AG08396 (cell line): ENCODE measurements around the gene PLXNA4.

Experiments
- DNase-seq: peaks from one replicate; pipeline ENCODE4 v3.0.0; 2012; ENCODE audit warnings: low spot score, mixed read lengths

PLXNA4 gene

DNA sequence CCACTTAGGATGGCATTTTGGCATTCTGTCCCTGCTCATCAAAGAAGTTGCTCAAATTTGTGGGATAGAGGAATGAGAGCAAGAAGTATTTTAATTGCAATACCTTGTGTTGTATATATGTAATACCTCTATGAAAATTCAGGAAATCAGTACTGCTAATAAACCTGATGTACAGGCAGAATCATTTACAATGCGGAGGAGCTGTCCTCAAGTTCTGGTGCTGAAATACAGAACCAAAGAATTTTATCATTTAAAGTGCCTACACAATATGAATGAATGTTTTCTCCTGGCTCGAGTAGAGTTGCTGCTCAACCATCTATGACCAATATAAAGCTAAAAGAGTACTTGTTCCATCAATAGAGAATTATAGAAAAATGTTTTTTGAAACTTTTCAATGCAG, 305.8 kb downstream of the PLXNA4 start:
- DNase-seq = no peak

DNA sequence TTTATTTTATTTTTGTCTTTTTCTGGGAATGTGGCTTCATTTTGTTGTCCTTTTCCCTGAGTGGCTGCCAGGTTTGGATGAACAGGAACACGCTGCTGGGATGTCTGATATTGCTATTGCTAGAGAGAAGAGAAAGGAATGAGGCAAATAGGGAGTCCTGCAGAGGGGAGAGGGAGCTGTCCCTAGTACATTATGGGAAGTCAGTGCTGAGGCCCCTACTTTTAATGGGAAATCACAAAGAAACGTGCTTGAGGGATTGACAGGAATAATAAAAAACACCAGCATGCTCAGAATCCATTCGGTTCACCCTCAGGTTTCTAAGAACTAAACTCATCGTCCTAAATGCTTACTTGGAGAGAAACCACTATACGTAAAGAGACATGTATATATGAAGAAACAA, 306.6 kb downstream of the PLXNA4 start:
- DNase-seq = no peak

DNA sequence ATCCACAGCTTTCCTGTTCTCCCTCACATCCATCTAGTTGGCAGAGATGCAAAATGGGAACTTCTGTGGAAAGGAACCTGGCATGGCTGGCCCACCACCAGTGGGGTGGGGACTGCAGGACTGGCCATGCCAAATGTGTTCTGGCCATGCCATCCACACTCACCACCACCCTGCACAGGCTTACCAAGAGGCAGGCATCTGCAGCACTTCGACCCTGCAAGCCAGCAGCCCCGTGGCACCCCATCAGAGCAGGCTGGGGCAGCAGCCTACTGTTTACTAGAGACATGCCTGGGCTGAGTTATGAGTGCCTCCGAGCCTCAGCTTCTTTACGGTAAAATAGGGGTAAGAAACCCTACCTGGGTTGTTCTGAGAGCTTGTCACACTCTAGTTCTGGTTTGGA, 313.1 kb downstream of the PLXNA4 start:
- no peak for DNase-seq

DNA sequence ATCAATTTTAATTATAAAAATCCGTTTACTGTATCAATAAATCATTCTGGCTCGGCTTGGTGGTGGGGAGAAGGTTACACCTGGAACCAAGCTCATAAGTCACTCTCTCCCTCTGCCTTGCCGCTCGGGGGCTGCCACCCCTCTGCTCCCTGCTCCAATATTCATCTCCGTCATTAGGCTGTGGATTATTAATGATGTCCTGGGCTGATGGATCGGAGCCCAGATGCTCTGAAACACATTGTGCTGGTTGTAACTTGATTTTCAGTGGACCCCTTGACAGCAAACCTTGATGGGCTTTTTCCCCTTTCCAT, 314.2 kb downstream of the PLXNA4 start:
- no peak for DNase-seq

DNA sequence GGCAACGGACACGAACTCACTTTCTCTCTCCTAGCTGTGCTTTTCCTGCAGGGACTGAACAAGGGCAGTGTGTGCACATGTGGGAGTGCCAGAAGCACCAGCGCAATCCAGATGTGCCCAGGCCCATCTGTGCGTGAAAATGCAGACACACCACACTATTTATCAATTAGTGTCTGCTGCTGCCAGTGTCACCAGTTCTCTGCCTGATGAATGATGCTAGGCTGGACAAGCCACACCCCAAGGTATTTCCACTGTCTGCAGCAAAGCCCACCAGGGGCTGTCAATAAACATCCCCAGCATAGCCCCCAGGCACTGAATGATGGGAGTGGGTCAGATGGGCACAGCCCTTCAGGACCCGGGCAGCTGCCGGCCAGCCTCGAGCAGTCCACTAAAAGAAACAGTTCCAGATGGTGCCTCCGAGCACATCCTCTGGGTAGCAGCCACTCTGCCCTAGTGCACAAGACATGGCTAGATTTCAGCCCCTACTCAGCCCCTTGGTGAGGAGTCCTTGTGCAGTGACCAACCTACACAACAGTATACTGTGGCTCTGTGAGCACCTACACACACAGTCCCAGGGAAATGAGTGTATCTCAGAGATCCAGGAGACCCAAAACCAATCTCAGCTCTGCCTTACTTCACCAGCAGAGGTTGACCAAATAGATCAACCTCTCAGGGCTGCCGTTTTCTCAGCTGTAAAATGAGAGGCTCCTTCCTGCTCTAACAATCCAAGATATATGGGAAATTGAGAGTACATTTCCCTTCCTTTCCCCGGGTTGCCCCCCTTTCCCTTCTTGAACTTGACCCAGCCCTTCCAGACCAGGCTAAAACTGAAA, 314.7 kb downstream of the PLXNA4 start:
- DNase-seq = no peak

DNA sequence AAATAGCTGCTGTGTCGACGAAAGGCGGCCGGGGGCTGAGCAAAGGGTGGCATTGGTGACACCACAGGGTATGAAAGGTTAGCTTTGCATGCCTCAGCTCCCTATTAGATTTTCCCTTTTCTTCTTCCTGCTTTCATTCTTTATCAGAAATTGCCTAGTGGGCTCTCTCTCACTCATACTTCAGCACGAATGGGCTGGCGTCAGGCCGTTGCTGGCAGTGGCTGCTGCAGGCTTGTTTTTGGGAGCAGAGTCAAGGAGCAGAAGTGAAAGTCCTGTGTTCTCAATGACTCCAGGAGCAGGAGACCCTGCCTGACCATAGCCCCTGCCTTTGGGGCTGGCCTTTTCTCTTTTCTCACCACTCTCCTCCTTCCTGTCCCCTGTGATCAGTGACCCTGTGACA, 318.0 kb downstream of the PLXNA4 start:
- no peak for DNase-seq

DNA sequence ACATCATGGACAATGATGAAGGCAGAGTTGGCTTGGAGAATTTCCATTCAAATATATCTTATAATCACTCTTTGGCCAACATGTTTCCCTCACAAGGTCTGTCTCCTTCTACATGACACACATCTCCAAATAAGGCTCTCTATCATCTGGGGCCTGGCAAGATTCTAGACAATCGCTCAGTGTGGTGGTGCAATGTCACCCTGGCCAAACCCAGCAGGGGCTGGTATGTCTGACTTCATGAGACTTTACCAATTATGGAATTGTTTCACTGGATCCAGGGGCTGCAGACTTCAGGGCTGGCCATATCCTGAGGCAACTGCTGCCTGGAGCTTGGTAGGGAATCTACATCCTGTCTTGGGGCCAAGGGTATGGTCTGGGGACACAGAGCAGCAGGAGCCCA, 319.0 kb downstream of the PLXNA4 start:
- no peak for DNase-seq

DNA sequence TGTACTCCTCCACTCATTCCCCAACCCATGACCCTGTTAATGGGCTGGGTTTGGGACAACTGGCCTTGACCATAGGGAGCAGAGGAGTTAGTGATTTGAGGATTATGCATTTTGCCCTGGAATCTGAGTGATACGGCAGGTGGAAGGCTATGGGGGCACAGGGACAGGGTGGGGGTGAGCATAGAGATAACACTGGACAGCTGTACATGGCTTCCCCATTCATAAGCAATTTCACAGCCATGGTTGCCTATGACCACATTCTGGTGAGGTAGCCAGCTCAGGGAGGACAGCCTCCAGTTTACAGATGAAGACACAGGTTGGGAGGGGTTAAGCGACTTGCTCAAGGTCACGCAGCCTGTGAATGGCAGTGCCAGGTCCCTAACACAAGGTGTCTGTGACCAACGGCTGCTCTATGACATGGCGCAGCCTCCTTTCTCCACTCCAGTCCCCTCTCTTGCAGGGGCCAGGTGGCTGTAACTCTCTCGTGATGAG, 319.5 kb downstream of the PLXNA4 start:
- DNase-seq = no peak

DNA sequence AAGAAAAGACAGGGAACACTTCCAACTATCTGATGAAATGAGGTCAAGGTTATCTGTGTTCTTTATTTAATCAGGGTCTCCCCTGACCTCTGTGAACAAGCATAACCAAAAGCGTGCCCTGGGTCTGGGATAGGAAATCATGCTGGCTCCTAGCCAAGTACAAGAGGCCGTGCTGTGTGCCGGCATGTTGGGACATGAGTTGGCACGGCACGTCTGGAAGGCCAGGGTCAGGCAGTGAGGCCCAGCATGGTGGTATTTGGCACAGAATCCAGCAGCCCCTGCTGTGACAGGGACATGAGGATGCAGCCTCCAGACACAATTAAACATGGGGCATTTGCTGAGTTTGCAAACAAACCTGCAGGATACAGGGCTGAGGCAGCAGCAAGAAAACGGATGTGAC, 320.4 kb downstream of the PLXNA4 start:
- DNase-seq = no peak

DNA sequence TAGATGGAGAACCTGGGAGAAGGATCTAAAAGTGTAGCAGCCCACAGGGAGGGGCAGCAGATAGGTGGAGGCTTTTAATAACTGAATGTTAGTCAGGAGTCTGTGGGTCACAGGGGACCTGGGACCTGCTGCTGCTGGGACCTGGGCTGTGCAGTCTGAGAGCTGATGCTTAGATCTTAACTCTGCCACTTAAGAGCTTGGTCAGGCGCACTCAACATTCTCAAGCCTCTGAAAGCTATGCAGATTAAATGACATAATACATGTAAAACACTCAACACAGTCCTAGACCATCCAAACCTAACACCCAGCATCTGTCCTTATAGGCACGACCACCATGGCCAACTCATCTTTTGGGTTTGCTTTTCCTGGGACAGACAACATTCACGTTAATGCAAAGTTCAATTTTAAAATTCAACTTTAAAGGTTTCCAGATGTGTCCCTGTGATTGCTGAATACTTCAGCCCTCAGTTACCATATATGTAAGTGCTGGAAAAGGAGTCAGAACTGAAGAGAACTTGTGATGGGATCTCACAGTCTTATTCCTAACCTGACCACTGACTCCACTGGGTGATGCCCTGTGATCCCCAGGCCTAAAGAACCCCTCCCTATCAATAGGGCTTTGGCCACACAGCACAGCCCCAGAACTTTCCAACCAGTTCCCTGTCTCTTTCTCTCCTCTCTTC, 321.0 kb downstream of the PLXNA4 start:
- no peak for DNase-seq

DNA sequence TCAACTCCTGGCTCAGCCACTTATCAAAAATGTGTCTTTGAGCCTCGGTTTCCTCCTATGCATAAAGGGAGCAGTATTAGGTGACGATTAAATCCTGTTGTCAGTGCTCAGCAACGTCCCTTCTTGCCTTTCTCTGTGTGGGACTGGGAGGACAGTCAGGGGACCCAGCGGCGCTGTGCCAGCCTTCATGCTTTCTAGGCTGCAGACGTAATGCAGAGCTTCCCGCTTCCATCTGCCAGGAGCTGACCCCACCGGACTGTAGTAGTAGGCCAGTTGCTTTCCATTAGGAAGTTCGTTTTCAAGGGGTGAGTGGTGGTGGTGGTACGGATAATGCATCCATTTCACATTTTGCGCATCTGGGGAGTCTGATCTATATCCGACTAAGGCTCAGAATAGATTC, 321.8 kb downstream of the PLXNA4 start:
- DNase-seq = no peak

DNA sequence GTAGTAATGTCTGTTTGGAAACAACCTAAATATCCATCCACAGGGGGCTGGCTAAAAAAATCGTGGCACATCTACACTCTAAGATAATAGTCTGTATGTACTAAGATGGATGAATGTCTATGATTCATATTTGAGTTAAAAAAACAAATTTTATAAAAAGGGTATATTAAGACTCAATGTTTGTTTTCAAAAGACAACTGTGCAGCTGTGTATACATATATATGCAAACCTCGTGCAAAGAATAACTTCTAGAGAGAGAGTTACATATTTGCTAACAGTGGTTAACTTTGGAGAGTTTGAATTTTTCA, 323.5 kb downstream of the PLXNA4 start:
- no peak for DNase-seq

DNA sequence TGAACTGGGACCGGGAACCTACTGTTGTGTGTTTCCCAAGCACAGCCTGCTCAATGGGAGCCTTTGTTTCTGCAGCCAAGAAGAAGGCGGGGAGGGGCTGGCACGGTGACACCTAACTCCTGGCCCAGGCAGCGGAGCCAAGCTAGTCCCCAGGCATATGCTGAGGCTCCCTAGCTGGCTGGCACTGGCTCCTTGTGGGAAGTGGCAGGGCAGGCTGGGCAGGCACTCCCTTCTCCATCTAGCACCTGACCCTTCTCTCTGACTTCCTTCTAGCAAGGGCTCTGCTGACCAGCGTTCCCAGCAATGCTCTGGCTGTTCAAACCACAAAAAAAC, 325.0 kb downstream of the PLXNA4 start:
- peak; percentile 14 for DNase-seq

DNA sequence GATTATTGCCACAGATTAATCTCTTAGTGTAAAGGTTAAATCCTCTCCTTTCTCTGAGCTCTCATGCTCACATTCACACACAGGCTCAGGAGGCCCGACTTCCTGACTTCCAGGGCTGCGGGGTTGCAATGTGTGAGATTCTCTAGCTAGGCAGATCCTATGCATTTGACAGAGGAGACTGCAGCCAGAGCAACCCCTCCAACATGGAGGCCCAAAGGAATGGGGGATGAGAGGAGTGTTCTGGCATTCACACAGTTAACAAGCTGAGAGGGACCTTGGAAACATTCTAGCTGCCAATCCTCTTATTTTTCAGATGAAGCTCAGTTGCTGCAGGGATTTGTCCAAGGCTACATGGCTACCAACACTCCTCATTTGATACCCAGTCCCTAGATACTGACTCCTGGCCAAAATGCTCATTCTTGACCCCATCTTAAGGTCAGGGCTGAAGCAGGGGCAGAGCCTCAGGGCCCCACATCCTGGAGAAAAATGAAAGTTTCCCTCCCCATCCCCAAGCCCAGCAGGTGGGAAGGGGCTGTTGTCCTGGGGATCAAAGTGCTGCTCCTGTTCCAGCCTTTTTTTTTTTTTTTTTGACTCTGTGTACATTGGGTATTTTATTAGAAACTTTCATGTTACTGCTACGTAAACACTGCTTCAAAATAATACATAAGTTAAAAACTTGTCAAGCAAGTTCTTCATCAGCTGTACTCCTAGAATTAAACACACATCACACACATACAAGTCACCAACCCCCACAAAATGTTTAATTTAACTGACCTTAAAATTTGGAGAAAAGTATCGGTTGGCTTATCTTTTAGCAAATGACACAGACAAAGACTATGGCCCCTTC, 325.6 kb downstream of the PLXNA4 start:
- DNase-seq = no peak

DNA sequence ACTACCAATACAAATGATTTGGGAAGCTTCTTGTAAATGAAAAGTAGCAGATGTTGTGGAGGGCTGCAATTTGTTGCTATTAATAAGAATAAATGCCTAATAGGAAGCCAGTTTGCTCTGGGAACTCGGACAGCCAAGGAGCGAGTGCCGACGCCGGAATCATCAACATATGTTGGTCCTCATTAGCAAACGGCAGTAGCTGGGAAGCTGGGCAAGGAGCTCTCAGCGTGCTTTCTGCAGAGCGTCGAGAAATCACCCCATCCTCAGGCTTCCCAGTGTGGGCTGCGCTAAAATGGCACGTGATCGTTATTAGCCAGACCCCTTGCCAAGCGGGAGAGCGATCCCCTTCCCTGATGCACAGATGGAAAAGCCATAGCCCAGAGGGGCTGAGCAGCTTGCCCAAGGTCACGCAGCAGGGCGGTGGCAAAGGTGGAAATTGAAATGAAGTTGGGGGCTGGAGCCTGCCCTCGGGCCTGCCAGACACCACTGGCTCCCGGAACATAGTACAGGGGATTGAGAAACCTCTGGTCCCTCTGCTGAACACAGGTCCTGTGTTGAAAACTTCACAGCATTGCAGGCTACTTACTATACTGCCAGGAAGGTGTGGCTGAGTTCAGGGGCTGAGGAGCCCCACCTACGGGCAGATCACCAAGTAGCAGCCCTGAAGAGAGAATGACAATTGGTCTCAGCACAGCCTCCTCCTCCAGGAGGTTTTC, 326.9 kb downstream of the PLXNA4 start:
- no peak for DNase-seq

DNA sequence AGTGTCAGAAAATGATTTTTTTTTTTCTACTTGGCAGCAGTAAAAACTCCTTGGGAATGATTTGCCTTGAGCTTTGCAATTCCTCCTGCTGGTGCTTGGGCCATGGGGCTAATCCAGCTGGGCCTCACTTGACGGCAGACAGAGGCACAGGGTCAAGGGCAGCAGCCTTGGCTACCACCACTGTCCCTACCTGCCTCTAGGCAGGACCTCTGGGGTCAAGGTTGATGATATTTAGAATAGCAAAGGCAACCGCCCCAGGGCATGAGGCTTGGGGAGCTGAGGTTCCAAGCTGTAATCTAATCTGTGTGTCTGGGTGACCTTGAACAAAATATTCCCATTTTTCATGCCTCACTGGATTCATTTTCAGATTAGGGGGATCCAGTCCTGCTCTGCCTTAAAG, 327.4 kb downstream of the PLXNA4 start:
- no peak for DNase-seq

DNA sequence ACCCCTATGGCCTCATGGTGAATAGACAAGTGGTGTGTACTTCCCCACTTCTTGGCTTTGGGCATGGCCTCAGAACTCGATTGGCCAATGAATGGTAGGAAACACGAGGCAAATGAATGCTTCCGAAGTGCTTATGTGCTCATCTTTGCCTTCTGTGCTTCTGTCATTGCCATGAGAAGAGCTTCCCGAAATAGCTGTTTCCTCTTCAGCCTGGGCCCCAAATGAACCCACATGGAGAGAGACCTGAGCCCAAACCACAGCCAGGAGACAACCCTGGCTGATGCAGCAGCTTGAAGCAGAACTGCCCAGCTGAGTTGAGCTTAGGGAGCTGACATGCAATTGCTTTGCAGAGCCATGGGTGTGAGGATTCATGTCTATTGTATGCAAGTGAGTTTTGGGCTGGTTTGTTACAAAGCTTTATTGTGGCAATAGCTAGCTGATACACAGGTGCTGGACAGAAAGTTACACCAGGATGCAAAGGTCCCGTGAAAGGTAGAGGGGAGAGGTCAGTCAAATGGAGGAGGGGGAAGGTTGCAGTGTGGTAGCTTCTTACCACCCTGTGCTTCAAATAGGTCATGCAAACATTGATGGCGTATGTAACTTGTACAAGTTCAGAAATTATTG, 328.2 kb downstream of the PLXNA4 start:
- DNase-seq = no peak

DNA sequence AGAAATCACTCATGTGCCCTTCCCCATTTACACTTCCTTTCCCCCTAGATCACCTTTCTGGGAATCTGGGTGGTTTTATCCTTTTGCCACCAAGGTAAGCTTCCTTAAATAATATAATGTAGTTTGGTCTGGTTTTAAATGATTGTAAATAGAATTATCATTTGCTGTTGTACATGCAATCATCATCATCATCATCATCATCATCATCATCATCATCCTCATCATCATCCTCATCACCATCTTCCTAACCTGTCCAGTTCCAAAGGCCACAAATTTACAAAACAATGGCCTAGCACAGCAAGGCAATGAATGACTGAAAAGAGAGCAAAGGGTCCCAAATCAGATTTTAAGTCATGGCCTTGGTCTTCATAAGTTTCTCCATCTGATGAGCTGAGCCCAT, 329.7 kb downstream of the PLXNA4 start:
- DNase-seq = no peak

DNA sequence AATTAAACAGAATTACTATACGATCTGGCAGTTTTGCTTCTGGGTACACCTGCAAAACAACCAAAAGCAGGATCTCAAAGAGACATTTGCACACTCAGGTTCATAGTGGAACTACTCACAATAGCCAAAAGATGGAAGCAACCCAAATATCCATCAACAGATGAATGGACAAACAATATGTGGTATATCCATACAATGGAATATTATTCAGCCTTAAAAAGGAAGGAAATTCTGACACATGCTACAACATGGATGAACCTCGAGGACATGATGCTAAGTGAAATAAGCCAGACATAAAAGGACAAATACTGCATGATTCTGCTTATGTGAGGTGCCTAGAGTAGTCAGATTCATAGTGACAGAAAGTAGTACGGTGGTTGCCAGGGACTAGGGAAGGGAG, 330.7 kb downstream of the PLXNA4 start:
- DNase-seq = no peak

DNA sequence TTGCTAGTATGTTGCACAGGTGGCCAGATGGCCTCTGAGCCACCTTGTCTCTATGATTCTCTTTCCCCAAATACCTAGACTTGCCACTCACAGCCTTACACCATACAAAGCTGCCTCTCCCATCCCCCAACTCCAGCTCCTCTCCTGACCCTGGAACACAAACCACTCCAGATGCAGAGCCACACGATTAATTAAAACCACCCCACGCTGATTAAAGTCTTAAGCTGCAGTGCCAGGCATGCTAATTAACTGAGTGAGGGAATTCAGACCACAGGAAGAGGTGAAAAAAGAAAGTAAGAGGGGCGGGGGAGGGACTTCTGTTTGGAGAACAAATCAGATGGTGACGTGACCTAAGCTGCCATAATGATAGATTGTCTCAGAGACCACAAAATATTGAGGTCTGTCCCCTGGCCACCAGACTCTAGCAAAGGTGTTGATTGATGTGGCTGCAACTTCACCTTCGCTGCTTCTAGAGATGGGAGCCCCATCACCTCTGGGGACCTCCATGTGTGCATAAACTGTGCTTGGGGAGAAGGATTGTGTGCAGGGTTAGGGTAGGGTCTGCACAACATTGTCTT, 331.3 kb downstream of the PLXNA4 start:
- no peak for DNase-seq

DNA sequence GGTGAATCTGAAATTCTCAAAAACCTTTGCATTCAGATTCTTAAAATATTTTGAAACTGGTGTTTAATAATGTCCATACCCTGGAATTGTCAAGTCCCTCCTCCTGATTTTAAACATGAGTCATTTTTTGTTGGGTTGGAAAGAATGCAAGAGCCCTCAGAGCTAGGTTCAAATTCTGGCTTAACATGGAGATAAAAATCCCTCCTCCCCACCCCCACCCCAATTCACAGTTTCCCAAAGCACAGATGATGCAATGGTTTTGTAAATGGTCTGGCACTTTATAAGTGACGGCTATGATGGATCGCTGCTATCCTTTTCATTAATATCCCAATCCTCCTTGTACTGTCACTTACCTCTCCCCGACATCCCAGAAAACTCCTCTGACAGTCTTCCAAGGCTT, 332.8 kb downstream of the PLXNA4 start:
- DNase-seq = no peak

DNA sequence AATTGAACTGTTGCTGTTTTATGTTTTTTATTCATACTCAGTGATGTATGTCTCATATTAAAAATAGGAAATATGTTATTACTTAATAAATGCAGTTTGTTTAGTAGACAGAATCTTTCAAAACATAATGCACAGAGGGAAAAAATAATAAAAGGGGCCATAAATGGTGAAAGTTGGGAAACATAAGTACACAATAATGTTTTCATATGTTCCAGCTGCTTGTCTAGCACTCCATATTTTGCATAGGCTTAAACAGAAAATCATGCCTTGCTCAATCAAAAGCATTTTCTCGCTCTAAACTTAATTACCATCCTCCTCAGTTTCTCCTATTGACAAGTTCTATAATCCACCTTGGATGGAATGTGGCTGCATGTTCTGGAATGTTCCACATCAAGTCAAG, 333.2 kb downstream of the PLXNA4 start:
- no peak for DNase-seq
